H9 (cell line): Measurements from ENCODE around the gene CCDC192. TPM values are rescaled to one million over a fixed set of nuclear protein-coding genes. Genes with fewer than 3 reads are reported as not detected.

Source experiments
- DNase-seq: peaks from one replicate; pipeline ENCODE4 v3.0.0-alpha.2; 2017
- H2AFZ ChIP-seq: one replicate; pipeline ENCODE4 v1.6.1; 2013; ENCODE audit warnings: mild to moderate bottlenecking, low read length, control low read depth, moderate library complexity
- H2AK5ac ChIP-seq: 2 replicates; pipeline ENCODE4 v1.6.1; 2013; ENCODE audit warnings: low read length, control low read depth, mixed read lengths; ENCODE audit not compliant: insufficient read length
- H2BK120ac ChIP-seq: one replicate; pipeline ENCODE4 v1.6.1; 2013; ENCODE audit warnings: low read depth, mild to moderate bottlenecking, low read length, control low read depth, inconsistent platforms; ENCODE audit not compliant: poor library complexity, severe bottlenecking
- H2BK12ac ChIP-seq: 2 replicates; pipeline ENCODE4 v1.6.1; 2013; ENCODE audit warnings: low read length, control low read depth, mixed read lengths, low read depth; ENCODE audit not compliant: insufficient read length
- H2BK15ac ChIP-seq: 2 replicates; pipeline ENCODE4 v1.6.1; 2013; ENCODE audit warnings: low read depth, low read length, control low read depth
- H2BK20ac ChIP-seq: one replicate; pipeline ENCODE4 v1.6.1; 2013; ENCODE audit warnings: low read depth, mild to moderate bottlenecking, low read length, control low read depth, inconsistent platforms; ENCODE audit not compliant: poor library complexity, severe bottlenecking
- H2BK5ac ChIP-seq: 2 replicates; pipeline ENCODE4 v1.6.1; 2013; ENCODE audit warnings: low read length, control low read depth, mixed read lengths; ENCODE audit not compliant: insufficient read length
- H3K14ac ChIP-seq: 2 replicates; pipeline ENCODE4 v1.6.1; 2013; ENCODE audit warnings: low read length, control low read depth; ENCODE audit not compliant: insufficient read depth
- H3K18ac ChIP-seq: 2 replicates; pipeline ENCODE4 v1.6.1; 2013; ENCODE audit warnings: low read depth, mild to moderate bottlenecking, mixed read lengths, low read length, control low read depth; ENCODE audit not compliant: insufficient read length
- H3K23ac ChIP-seq: 2 replicates; pipeline ENCODE4 v1.6.1; 2013; ENCODE audit warnings: low read length, control low read depth, mixed read lengths, low read depth; ENCODE audit not compliant: insufficient read length
- H3K23me2 ChIP-seq: 2 replicates; pipeline ENCODE4 v1.6.1; 2013; ENCODE audit warnings: low read depth, mild to moderate bottlenecking, mixed read lengths, low read length, control low read depth; ENCODE audit not compliant: insufficient read length, poor library complexity, severe bottlenecking
- H3K27ac ChIP-seq: 2 replicates; pipeline ENCODE4 v1.5.1; 2013; ENCODE audit warnings: low read length, control low read depth, mixed read lengths, low read depth; ENCODE audit not compliant: insufficient read length
- H3K27me3 ChIP-seq: 2 replicates; pipeline ENCODE4 v1.6.1; 2013; ENCODE audit warnings: low read length, control low read depth, inconsistent platforms; ENCODE audit not compliant: insufficient read depth
- H3K4ac ChIP-seq: 2 replicates; pipeline ENCODE4 v1.6.1; 2013; ENCODE audit warnings: low read depth, mild to moderate bottlenecking, control low read depth, inconsistent platforms, low read length, moderate library complexity
- H3K4me1 ChIP-seq: 2 replicates; pipeline ENCODE4 v1.6.1; 2013; ENCODE audit warnings: low read length, control low read depth, inconsistent platforms; ENCODE audit not compliant: insufficient read depth
- H3K4me2 ChIP-seq: 2 replicates; pipeline ENCODE4 v1.6.1; 2013; ENCODE audit warnings: low read length, control low read depth, mixed read lengths; ENCODE audit not compliant: insufficient read length, insufficient read depth
- H3K56ac ChIP-seq: 2 replicates; pipeline ENCODE4 v1.6.1; 2013; ENCODE audit warnings: low read depth, mild to moderate bottlenecking, mixed read lengths, low read length, control low read depth; ENCODE audit not compliant: insufficient read length
- H3K79me1 ChIP-seq: 2 replicates; pipeline ENCODE4 v1.6.1; 2013; ENCODE audit warnings: low read depth, mild to moderate bottlenecking, moderate library complexity, low read length, control low read depth, inconsistent platforms; ENCODE audit not compliant: insufficient read depth, poor library complexity, severe bottlenecking
- H3K79me2 ChIP-seq: 2 replicates; pipeline ENCODE4 v1.6.1; 2013; ENCODE audit warnings: low read length, control low read depth, inconsistent platforms; ENCODE audit not compliant: insufficient read depth
- H3K9ac ChIP-seq: 2 replicates; pipeline ENCODE4 v1.6.1; 2013; ENCODE audit warnings: low read length, control low read depth, mixed read lengths; ENCODE audit not compliant: insufficient read length; ENCODE audit errors: extremely low read depth
- H3K9me3 ChIP-seq: one replicate; pipeline ENCODE4 v1.6.1; 2013; ENCODE audit warnings: low read depth, low read length, inconsistent platforms; ENCODE audit not compliant: control insufficient read depth
- H3T11ph ChIP-seq: one replicate; pipeline ENCODE4 v1.6.1; 2013; ENCODE audit warnings: mild to moderate bottlenecking, low read length, control low read depth, inconsistent platforms
- H4K20me1 ChIP-seq: one replicate; pipeline ENCODE4 v1.6.1; 2013; ENCODE audit not compliant: control insufficient read depth, insufficient read length, insufficient read depth
- H4K5ac ChIP-seq: 2 replicates; pipeline ENCODE4 v1.6.1; 2013; ENCODE audit warnings: low read depth, mild to moderate bottlenecking, mixed read lengths, low read length, control low read depth; ENCODE audit not compliant: insufficient read length
- H4K8ac ChIP-seq: replicated peaks from 2 replicates; pipeline ENCODE4 v1.6.1; 2013; ENCODE audit warnings: low read length, control low read depth, mixed read lengths, low read depth; ENCODE audit not compliant: insufficient read length
- H4K91ac ChIP-seq: 2 replicates; pipeline ENCODE4 v1.6.1; 2013; ENCODE audit warnings: low read depth, mild to moderate bottlenecking, moderate library complexity, mixed read lengths, low read length, control low read depth; ENCODE audit not compliant: insufficient read length
- H3K27ac Mint-ChIP-seq, 3 experiments: 2 replicates in 2 of 3; 3 replicates in 1 of 3; pipeline ENCODE4 v1.8.0; 2020 to 2021; ENCODE audit warnings: mixed read lengths in 3 of 3, mild to moderate bottlenecking in 1 of 3, moderate library complexity in 1 of 3
- H3K27me3 Mint-ChIP-seq: 2 replicates; pipeline ENCODE4 v1.8.0; 2021; ENCODE audit warnings: low read depth, mild to moderate bottlenecking, moderate library complexity, mixed read lengths
- H3K36me3 Mint-ChIP-seq, 3 experiments: 2 replicates in 2 of 3; 3 replicates in 1 of 3; pipeline ENCODE4 v1.8.0; 2020 to 2021; ENCODE audit warnings: low read depth in 3 of 3, mixed read lengths in 3 of 3; ENCODE audit not compliant: insufficient read depth in 1 of 3
- H3K4me1 Mint-ChIP-seq, 2 experiments: 2 replicates each; pipeline ENCODE4 v1.8.0; 2020; ENCODE audit warnings: mixed read lengths in 2 of 2
- H3K4me3 Mint-ChIP-seq, 2 experiments: 2 replicates in 1 of 2; 3 replicates in 1 of 2; pipeline ENCODE4 v1.8.0; 2020 to 2021; ENCODE audit warnings: mild to moderate bottlenecking in 2 of 2, mixed read lengths in 2 of 2, moderate library complexity in 1 of 2
- H3K9me3 Mint-ChIP-seq, 2 experiments: 2 replicates in 1 of 2; 3 replicates in 1 of 2; pipeline ENCODE4 v1.8.0; 2020; ENCODE audit warnings: mild to moderate bottlenecking in 2 of 2, mixed read lengths in 2 of 2, moderate library complexity in 1 of 2
- CTCF ChIP-seq: fragments of 200-600 bp; sonication (generic); conservative IDR thresholded peaks from 3 replicates; pipeline ENCODE4 v1.8.0; 2021; ENCODE audit warnings: antibody characterized with exemption, mild to moderate bottlenecking
- WGBS: extraction: QIAGEN DNeasy Blood & Tissue Kit; methylation state at CpG from one replicate; pipeline ENCODE4 v1.1.7; 2013; ENCODE audit warnings: missing lambda C conversion rate, low lambda C conversion rate, mixed read lengths; ENCODE audit not compliant: insufficient read length; ENCODE audit errors: extremely low coverage; 5-methylcytosine and 5-hydroxymethylcytosine counted together
- total RNA-seq: library from RNA; stranded (reverse); gene quantifications from 2 replicates; pipeline ENCODE4 v1.2.1, GENCODE V29; 2021

Gene CCDC192
- total RNA-seq, 1 experiment from 2014 or later = not detected

- Histone ChIP-seq H3T11ph (no peak overlapping the region), H3K14ac (no peak overlapping the region), H3K9ac (no peak overlapping the region), H4K91ac (no peak overlapping the region), H2BK120ac (no peak overlapping the region), H3K23me2 (no peaks in the 10 kb centered on the region), H3K23ac (no peak overlapping the region), H3K79me2 (no peaks in the 10 kb centered on the region), H3K27ac (no peak overlapping the region), H3K4ac (no peak overlapping the region), H2BK20ac (no peak overlapping the region), H3K18ac (no peak overlapping the region), H3K4me2 (no peak overlapping the region), H4K8ac (no peak overlapping the region), H3K79me1 (no peaks in the 10 kb centered on the region), H3K4me1 (no peaks in the 10 kb centered on the region), H3K9me3 (no peaks in the 10 kb centered on the region), H2BK12ac (no peak overlapping the region), H2AK5ac (no peak overlapping the region), H3K56ac (no peak overlapping the region), H2BK5ac (no peak overlapping the region), H4K20me1 (no peaks in the 10 kb centered on the region), H2AFZ (no peak overlapping the region), H2BK15ac (no peak overlapping the region), H4K5ac (no peak overlapping the region), H3K27me3 (no peaks in the 10 kb centered on the region)
- Mint-ChIP-seq H3K4me3 (no peak overlapping the region), H3K4me1 (peaks cover 8 to 11% of the 10 kb centered on the region in 2 experiments), H3K27ac (peak overlapping the region in 1 of 3 experiments; percentile 89; a peak in 1 of 7 replicates), H3K9me3 (peaks cover 3 to 12% of the 10 kb centered on the region in 2 experiments; a peak in 4 of 5 replicates), H3K36me3 (peaks cover 0 to 9% (median 3%) of the 10 kb centered on the region in 3 experiments; a peak in 3 of 7 replicates), H3K27me3 (no peaks in the 10 kb centered on the region; the same call in 1 of the 2 replicates)
- TF ChIP-seq CTCF = no peak
- no CpG with 5 or more reads among the region's 3 CpGs for WGBS
- peak; percentile 43 for DNase-seq
These were observed 135.5 kb downstream of the CCDC192 start for GRCh38 chr5:127838661-127839060.
